Lower leg skin (tissue), 4 donors: ENCODE measurements around the gene PGM1. TPM values are rescaled to one million over a fixed set of nuclear protein-coding genes. Genes with fewer than 3 reads are reported as not detected.
A peak's percentile ranks its signal among the peaks of the same experiment; 100 is the strongest.

Source experiments
- DNase-seq, 2 donors: peaks; one replicate each; pipeline ENCODE4 v3.0.0-alpha.2; 2019; ENCODE audit warnings: low spot score in 2 of 2
- H3K4me3 ChIP-seq: fragments of 200-600 bp; sonication (generic); 2 replicates; pipeline ENCODE4 v1.5.1; 2017; ENCODE audit warnings: mild to moderate bottlenecking, low read depth; ENCODE audit not compliant: poor library complexity, severe bottlenecking
- POLR2A ChIP-seq, 2 donors: fragments of 450-650 bp; IDR thresholded peaks; one replicate each; pipeline ENCODE4 v1.6.1; 2016 to 2017; ENCODE audit warnings: antibody characterized with exemption in 2 of 2, mild to moderate bottlenecking in 1 of 2, moderate library complexity in 1 of 2
- WGBS, 2 donors: methylation state at CpG; one replicate each; pipeline ENCODE4 v1.1.5; 2018; 5-methylcytosine and 5-hydroxymethylcytosine counted together
- intact Hi-C: fragments of 100-400 bp; cut with DNase I; formaldehyde crosslinking; loops from one replicate; pipeline ENCODE4 v1.15.0; 2023; ENCODE audit warnings: low total_unique reads
- total RNA-seq, 4 donors: library from RNA; depleted of rRNA; stranded (reverse); fragments of >200 nt; gene quantifications; one replicate each; pipeline ENCODE4 v1.1.0, GENCODE V29; 2016
- TF ChIP-seq, protein P1 (sequence below), 3 donors: fragments of 450-650 bp; IDR thresholded peaks; one replicate each; pipeline ENCODE4 v1.5.1; 2016; ENCODE audit warnings: antibody characterized with exemption in 3 of 3, mild to moderate bottlenecking in 3 of 3, moderate library complexity in 2 of 3

Gene PGM1
- total RNA-seq, 4 donors from 2014 or later: 39.3 to 54.2 (median 48.9) TPM

DNA sequence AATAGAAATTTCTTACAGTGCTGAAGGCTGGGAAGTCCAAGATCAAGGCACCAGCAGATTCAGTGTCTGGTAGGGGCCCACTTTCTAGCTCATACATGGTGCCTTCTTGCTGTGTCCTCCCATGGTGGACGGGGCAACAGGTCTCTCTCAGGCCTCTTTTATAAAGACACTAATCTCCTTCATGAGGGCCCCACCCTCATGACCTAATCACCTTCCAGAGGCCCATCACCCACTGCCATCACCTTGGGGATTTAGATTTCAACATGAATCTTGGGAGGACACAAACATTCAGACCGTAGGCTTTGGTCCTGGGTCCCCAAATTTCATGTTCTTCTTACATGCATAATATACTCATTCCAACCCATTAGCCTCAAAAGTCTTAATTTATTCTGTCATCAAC is 71.5 kb downstream of the PGM1 start:
- no peak overlapping the region for H3K4me3 ChIP-seq
- no peak for DNase-seq
- WGBS, 2 donors: 97 to 98% methylated on average over 2 of the region's 2 CpGs
- TF ChIP-seq POLR2A (IDR thresholded peaks at IDR 0.05): no peak
- TF ChIP-seq, protein P1, sequence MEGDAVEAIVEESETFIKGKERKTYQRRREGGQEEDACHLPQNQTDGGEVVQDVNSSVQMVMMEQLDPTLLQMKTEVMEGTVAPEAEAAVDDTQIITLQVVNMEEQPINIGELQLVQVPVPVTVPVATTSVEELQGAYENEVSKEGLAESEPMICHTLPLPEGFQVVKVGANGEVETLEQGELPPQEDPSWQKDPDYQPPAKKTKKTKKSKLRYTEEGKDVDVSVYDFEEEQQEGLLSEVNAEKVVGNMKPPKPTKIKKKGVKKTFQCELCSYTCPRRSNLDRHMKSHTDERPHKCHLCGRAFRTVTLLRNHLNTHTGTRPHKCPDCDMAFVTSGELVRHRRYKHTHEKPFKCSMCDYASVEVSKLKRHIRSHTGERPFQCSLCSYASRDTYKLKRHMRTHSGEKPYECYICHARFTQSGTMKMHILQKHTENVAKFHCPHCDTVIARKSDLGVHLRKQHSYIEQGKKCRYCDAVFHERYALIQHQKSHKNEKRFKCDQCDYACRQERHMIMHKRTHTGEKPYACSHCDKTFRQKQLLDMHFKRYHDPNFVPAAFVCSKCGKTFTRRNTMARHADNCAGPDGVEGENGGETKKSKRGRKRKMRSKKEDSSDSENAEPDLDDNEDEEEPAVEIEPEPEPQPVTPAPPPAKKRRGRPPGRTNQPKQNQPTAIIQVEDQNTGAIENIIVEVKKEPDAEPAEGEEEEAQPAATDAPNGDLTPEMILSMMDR (IDR thresholded peaks at IDR 0.05): no peak
- intact Hi-C loops: no loop called here

DNA sequence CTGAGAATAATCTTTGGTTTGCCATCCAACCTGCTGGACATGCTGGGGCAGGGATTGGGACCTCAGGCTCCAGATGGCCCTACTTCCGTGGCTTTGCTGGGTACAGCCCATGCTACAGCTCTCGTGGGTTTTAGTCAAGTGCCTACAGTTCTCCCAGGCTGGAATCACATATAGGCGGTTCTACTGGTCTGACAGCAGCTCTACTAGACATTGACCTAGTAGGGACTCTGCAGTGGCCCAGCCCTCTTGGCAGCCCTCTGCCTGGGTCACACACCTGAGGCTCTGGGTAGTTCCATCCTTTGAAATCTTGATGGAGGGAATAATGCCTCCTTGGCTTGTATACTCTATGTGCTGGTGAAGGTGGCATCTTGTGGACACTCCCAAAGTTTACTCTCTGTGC is 72.2 kb downstream of the PGM1 start:
- no peak overlapping the region for H3K4me3 ChIP-seq
- 90 to 93% methylated on average over 3 of the region's 3 CpGs for WGBS, 2 donors
- no peak for DNase-seq
- intact Hi-C loops: no loop called here
- TF ChIP-seq, protein P1 (IDR thresholded peaks at IDR 0.05): no peak
- TF ChIP-seq POLR2A (IDR thresholded peaks at IDR 0.05): no peak

DNA sequence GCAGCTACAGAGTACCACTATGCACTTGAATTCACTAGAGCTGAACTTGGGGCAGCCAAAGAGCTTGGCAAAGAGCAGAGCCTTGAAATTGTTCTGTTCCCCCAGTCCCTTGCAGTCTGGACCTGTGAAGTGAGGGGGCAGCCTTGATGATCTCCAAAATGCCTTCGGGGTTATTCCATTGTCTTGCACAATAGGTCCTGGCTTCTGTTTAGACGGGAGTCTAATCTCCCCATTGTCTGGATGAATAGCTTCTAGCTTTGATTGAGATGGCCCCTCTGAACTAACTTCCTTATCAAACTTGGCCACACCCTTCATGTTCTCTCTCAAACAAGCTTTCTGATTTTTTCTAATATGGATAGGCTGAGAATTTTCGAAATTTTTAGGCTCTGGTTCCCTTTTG is 72.6 kb downstream of the PGM1 start:
- DNase-seq: no peak
- TF ChIP-seq, protein P1 (IDR thresholded peaks at IDR 0.05): no peak
- no peak for TF ChIP-seq POLR2A (IDR thresholded peaks at IDR 0.05)
- no peak overlapping the region for H3K4me3 ChIP-seq
- WGBS, 2 donors: 74 to 86% methylated on average over 3 of the region's 3 CpGs
- intact Hi-C loops: no loop called here

DNA sequence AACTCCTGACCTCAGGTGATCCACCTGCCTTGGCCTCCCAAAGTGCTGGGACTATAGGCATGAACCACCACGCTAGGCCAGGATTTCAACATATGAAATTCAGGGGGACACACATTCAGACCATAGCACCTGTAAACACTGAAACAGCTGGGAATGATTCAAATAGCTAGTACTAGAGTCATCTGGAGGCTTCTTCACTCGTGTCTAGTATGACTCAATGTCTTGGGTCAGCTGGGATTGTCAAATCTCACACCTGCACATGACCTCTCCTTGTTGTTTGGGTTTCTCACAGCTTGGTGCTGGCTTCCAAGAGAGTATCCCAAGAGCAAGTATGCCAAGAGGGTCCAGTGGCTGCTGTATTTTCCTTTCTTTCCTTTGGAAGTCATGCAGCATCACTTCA is 75.1 kb downstream of the PGM1 start:
- DNase-seq: no peak
- 67 to 74% methylated on average over 2 of the region's 2 CpGs for WGBS, 2 donors
- intact Hi-C loops: no loop called here
- H3K4me3 ChIP-seq: no peak overlapping the region
- no peak for TF ChIP-seq POLR2A (IDR thresholded peaks at IDR 0.05)
- TF ChIP-seq, protein P1 (IDR thresholded peaks at IDR 0.05): no peak

DNA sequence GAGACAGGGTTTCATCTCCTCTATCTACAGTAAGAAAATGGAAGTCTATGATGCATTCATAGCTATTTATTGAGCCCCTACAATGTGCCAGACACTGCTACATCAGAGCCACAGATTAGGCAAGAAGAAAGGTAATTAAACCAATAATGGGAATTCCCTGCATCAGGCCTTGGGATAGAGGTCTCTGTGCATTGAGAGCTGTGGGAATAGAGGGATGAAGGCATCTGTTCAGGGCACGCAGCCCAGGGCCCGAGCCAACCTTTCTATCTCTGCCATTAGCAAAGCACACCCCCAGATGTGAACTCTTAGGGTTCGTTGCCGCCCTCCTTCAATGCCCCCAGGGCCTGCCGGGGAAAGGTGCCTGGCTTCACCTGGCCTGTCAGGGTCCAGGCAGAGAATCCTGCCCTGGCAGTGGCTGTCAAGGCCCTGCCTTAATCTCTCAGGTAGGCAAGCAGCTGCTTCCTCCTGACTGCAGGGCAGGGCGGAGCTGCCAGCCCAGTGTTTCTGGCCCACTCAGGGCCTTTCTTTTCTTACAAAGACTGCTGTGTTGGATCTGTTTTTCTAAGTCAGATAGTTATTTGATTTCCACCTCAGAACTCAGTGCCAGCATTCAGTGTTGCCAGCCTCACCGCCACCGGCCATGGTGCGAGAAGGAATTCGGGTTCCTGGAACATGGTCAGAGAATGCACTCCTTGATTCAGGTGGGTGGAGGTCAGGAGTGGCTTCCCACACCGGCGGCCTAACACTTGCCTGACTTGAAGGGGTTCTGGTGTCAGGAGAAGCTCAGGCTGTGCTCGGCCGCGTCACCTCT is 76.1 kb downstream of the PGM1 start:
- intact Hi-C loops: no loop called here
- no peak overlapping the region for H3K4me3 ChIP-seq
- peak in 1 of 2 donors; percentile 82 for DNase-seq
- no peak for TF ChIP-seq POLR2A (IDR thresholded peaks at IDR 0.05)
- TF ChIP-seq, protein P1 (IDR thresholded peaks at IDR 0.05): no peak
- WGBS, 2 donors: 53 to 69% methylated on average over 12 to 14 of the region's 15 CpGs
